ENCODE results near the gene SORCS3. TPM values are rescaled to one million over a fixed set of nuclear protein-coding genes. Genes with fewer than 3 reads are reported as not detected.

The SORCS3 gene
- total RNA-seq: not detected in 2 replicates

- ChIA-PET CTCF (no interaction called here), POLR2A (no interaction called here)
- intact Hi-C loops (cut with micrococcal nuclease): no loop called here
- Mint-ChIP-seq H3K4me3 (no peak within 1 kb of the TSS), H3K36me3 (ENCODE audit: low read depth) (no peaks in the 10 kb centered on the region), H3K27ac (no peak within 1 kb of the TSS), H3K9me3 (no peaks in the 10 kb centered on the region), H3K27me3 (peaks cover 58% of the 10 kb centered on the region), H3K4me1 (peaks cover 2% of the 10 kb centered on the region)
- TF ChIP-seq, protein P1, sequence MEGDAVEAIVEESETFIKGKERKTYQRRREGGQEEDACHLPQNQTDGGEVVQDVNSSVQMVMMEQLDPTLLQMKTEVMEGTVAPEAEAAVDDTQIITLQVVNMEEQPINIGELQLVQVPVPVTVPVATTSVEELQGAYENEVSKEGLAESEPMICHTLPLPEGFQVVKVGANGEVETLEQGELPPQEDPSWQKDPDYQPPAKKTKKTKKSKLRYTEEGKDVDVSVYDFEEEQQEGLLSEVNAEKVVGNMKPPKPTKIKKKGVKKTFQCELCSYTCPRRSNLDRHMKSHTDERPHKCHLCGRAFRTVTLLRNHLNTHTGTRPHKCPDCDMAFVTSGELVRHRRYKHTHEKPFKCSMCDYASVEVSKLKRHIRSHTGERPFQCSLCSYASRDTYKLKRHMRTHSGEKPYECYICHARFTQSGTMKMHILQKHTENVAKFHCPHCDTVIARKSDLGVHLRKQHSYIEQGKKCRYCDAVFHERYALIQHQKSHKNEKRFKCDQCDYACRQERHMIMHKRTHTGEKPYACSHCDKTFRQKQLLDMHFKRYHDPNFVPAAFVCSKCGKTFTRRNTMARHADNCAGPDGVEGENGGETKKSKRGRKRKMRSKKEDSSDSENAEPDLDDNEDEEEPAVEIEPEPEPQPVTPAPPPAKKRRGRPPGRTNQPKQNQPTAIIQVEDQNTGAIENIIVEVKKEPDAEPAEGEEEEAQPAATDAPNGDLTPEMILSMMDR (IDR thresholded peaks at IDR 0.05): no peak
- DNase-seq (no peak), ATAC-seq (ENCODE audit: low read depth) (no peak)
These were observed at the start of gene SORCS3 for GRCh38 chr10:104641187-104641936. TSS of gene SORCS3 (plus strand) at chr10:104641290.

- Mint-ChIP-seq H3K27me3 (peaks cover 11% of the 10 kb centered on the region), H3K9me3 (no peaks in the 10 kb centered on the region), H3K27ac (no peak overlapping the region), H3K36me3 (ENCODE audit: low read depth) (no peaks in the 10 kb centered on the region), H3K4me1 (no peaks in the 10 kb centered on the region), H3K4me3 (no peak overlapping the region)
- DNase-seq (no peak), ATAC-seq (ENCODE audit: low read depth) (no peak)
- POLR2A ChIA-PET: no interaction called here
- TF ChIP-seq, protein P1 (IDR thresholded peaks at IDR 0.05): no peak
- CTCF ChIA-PET: interaction anchor here (1.4 kb wide), 1 partner anchor 11 kb away, joined by 5 read pairs; no protein-coding TSS in a partner anchor
- intact Hi-C loops (cut with micrococcal nuclease): no loop called here
These were observed 49.6 kb upstream of the SORCS3 start for GRCh38 chr10:104591441-104591840.

- ATAC-seq (ENCODE audit: low read depth): no peak
- ChIA-PET CTCF (no interaction called here), POLR2A (no interaction called here)
- Mint-ChIP-seq H3K4me3 (no peak overlapping the region), H3K4me1 (no peaks in the 10 kb centered on the region), H3K9me3 (no peaks in the 10 kb centered on the region), H3K27me3 (peaks cover 4% of the 10 kb centered on the region), H3K27ac (no peak overlapping the region), H3K36me3 (ENCODE audit: low read depth) (no peaks in the 10 kb centered on the region)
- TF ChIP-seq, protein P1 (IDR thresholded peaks at IDR 0.05): no peak
- no peak for DNase-seq
- intact Hi-C loops (cut with micrococcal nuclease): no loop called here
These were observed 39.9 kb upstream of the SORCS3 start for GRCh38 chr10:104601166-104601565.

GRCh38 chr10:104608091-104608828 is 32.8 kb upstream of the SORCS3 start:
- H3K4me1 Mint-ChIP-seq: no peaks in the 10 kb centered on the region
- H3K4me3 Mint-ChIP-seq: no peak overlapping the region
- no peaks in the 10 kb centered on the region for H3K27me3 Mint-ChIP-seq
- no peak overlapping the region for H3K27ac Mint-ChIP-seq
- H3K36me3 Mint-ChIP-seq (ENCODE audit: low read depth): no peaks in the 10 kb centered on the region
- TF ChIP-seq, protein P1 (IDR thresholded peaks at IDR 0.05): no peak
- no peak for DNase-seq
- ChIA-PET CTCF (no interaction called here), POLR2A (no interaction called here)
- H3K9me3 Mint-ChIP-seq: peaks cover 4% of the 10 kb centered on the region
- intact Hi-C loops (cut with micrococcal nuclease): no loop called here
- no peak for ATAC-seq (ENCODE audit: low read depth)

- intact Hi-C loops (cut with micrococcal nuclease): loop anchor here (10.0 kb wide), 1 partner anchor 898 kb away; no protein-coding TSS in a partner anchor
- peaks cover 4% of the 10 kb centered on the region for H3K9me3 Mint-ChIP-seq
- no peaks in the 10 kb centered on the region for H3K4me1 Mint-ChIP-seq
These were observed 28.4 kb upstream of the SORCS3 start for GRCh38 chr10:104612571-104613205.

More at GRCh38 chr10:104612571-104613205, 28.4 kb upstream of the SORCS3 start:
- DNase-seq: no peak
- no peak overlapping the region for H3K4me3 Mint-ChIP-seq
- H3K27ac Mint-ChIP-seq: no peak overlapping the region
- H3K27me3 Mint-ChIP-seq: peaks cover 8% of the 10 kb centered on the region
- no peak for ATAC-seq (ENCODE audit: low read depth)
- ChIA-PET CTCF (no interaction called here), POLR2A (no interaction called here)
- H3K36me3 Mint-ChIP-seq (ENCODE audit: low read depth): no peaks in the 10 kb centered on the region
- TF ChIP-seq, protein P1 (IDR thresholded peaks at IDR 0.05): no peak
